Tibial artery (tissue), 4 donors: ENCODE results near the gene PDSS1.

Experiments used
- DNase-seq, 2 donors: peaks; one replicate each; pipeline ENCODE4 v3.0.0-alpha.2; 2019
- H3K27ac ChIP-seq, 2 donors: fragments of 200-600 bp; sonication (generic) in 1 of 2; 1 replicate in 1 of 2; 2 replicates in 1 of 2; pipeline ENCODE4 v1.5.1; 2018 to 2019; ENCODE audit warnings: mild to moderate bottlenecking in 1 of 2
- H3K27me3 ChIP-seq, 2 donors: fragments of 200-600 bp; sonication (generic) in 1 of 2; one replicate each; pipeline versions ENCODE4 v1.5.1 to v1.6.0; 2016 to 2019
- H3K36me3 ChIP-seq, 3 donors: fragments of 200-600 bp; sonication (generic) in 2 of 3; one replicate each; pipeline ENCODE4 v1.5.1; 2016 to 2019; ENCODE audit warnings: mild to moderate bottlenecking in 2 of 3
- H3K4me1 ChIP-seq, 4 donors: fragments of 200-600 bp; sonication (generic) in 2 of 4; 1 replicate in 3 of 4; 2 replicates in 1 of 4; pipeline ENCODE4 v1.5.1; 2016 to 2019
- H3K4me3 ChIP-seq, 2 donors: fragments of 200-600 bp; sonication (generic) in 1 of 2; 1 replicate in 1 of 2; 2 replicates in 1 of 2; pipeline ENCODE4 v1.5.1; 2018 to 2019; ENCODE audit warnings: mild to moderate bottlenecking in 2 of 2
- H3K9me3 ChIP-seq, 3 donors: fragments of 200-600 bp; sonication (generic) in 1 of 3; one replicate each; pipeline ENCODE4 v1.5.1; 2016 to 2019
- CTCF ChIP-seq, 2 experiments: fragments of 200-600 bp in 1 of 2; fragments of 450-650 bp in 1 of 2; IDR thresholded peaks; one replicate each; pipeline ENCODE4 v1.5.1; 2017 to 2019; ENCODE audit warnings: antibody characterized with exemption in 2 of 2, mild to moderate bottlenecking in 1 of 2, moderate library complexity in 1 of 2
- intact Hi-C: fragments of 100-400 bp; cut with DNase I; formaldehyde crosslinking; loops from one replicate; pipeline ENCODE4 v1.15.0; 2023; ENCODE audit warnings: low total_unique reads

Gene PDSS1

GRCh38 chr10:26741368-26741767 is 43.9 kb downstream of the PDSS1 start:
- DNase-seq = no peak

GRCh38 chr10:26743091-26743490 is 45.6 kb downstream of the PDSS1 start:
- Histone ChIP-seq H3K9me3 (no peaks in the 10 kb centered on the region), H3K27ac (no peak overlapping the region), H3K27me3 (no peaks in the 10 kb centered on the region), H3K4me3 (no peak overlapping the region), H3K36me3 (peaks cover 9 to 54% (median 45%) of the 10 kb centered on the region in 3 donors), H3K4me1 (no peaks in the 10 kb centered on the region)
- no peak for TF ChIP-seq CTCF (IDR thresholded peaks at IDR 0.05)
- no peak for DNase-seq
- intact Hi-C loops = loop anchor here (10.0 kb wide), 1 partner anchor 1468 kb away; no protein-coding TSS in a partner anchor

More at GRCh38 chr10:26741368-26741767, 43.9 kb downstream of the PDSS1 start:
- Histone ChIP-seq H3K4me3 (no peak overlapping the region), H3K9me3 (no peaks in the 10 kb centered on the region), H3K4me1 (no peaks in the 10 kb centered on the region), H3K27me3 (no peaks in the 10 kb centered on the region), H3K36me3 (peaks cover 9 to 53% (median 43%) of the 10 kb centered on the region in 3 donors), H3K27ac (no peak overlapping the region)
- no peak for TF ChIP-seq CTCF (IDR thresholded peaks at IDR 0.05)
- intact Hi-C loops = loop anchor here (10.0 kb wide), 1 partner anchor 1467 kb away; no protein-coding TSS in a partner anchor

- Histone ChIP-seq H3K9me3 (no peaks in the 10 kb centered on the region), H3K27me3 (no peaks in the 10 kb centered on the region), H3K36me3 (peaks cover 9 to 54% (median 48%) of the 10 kb centered on the region in 3 donors), H3K4me3 (no peak overlapping the region), H3K4me1 (no peaks in the 10 kb centered on the region), H3K27ac (no peak overlapping the region)
- TF ChIP-seq CTCF (IDR thresholded peaks at IDR 0.05) = no peak
- intact Hi-C loops = loop anchor here (10.0 kb wide), 1 partner anchor 1469 kb away; no protein-coding TSS in a partner anchor
- DNase-seq = no peak
Measured at GRCh38 chr10:26743841-26744240, 46.3 kb downstream of the PDSS1 start.

- Histone ChIP-seq H3K9me3 (no peaks in the 10 kb centered on the region), H3K27ac (no peak overlapping the region), H3K27me3 (no peaks in the 10 kb centered on the region), H3K36me3 (peaks cover 21 to 67% (median 53%) of the 10 kb centered on the region in 3 donors), H3K4me3 (no peak overlapping the region), H3K4me1 (no peaks in the 10 kb centered on the region)
- intact Hi-C loops = loop anchor here (10.0 kb wide), 1 partner anchor 1471 kb away; no protein-coding TSS in a partner anchor
- no peak for TF ChIP-seq CTCF (IDR thresholded peaks at IDR 0.05)
- DNase-seq = no peak
Measured at GRCh38 chr10:26746061-26746460, 48.6 kb downstream of the PDSS1 start.

GRCh38 chr10:26755443-26755903 is 58.0 kb downstream of the PDSS1 start:
- intact Hi-C loops = no loop called here
- H3K36me3 ChIP-seq = peaks cover under 1 to 20% (median 7%) of the 10 kb centered on the region in 3 donors
- no peak for DNase-seq
- H3K4me3 ChIP-seq = no peak overlapping the region
- H3K27ac ChIP-seq = no peak overlapping the region
- no peaks in the 10 kb centered on the region for H3K9me3 ChIP-seq
- H3K4me1 ChIP-seq = no peaks in the 10 kb centered on the region
- TF ChIP-seq CTCF (IDR thresholded peaks at IDR 0.05) = no peak
- H3K27me3 ChIP-seq = no peaks in the 10 kb centered on the region
